Mesendoderm (in vitro differentiated cells): Measurements from ENCODE around the gene CD84.

Experiments
- DNase-seq: peaks from one replicate; pipeline ENCODE4 v3.0.0; 2013
- H2AK5ac ChIP-seq: 2 replicates; pipeline ENCODE4 v1.6.1; 2013; ENCODE audit warnings: low read length, inconsistent platforms
- H2BK120ac ChIP-seq: 2 replicates; pipeline ENCODE4 v1.6.1; 2013; ENCODE audit warnings: low read depth, mild to moderate bottlenecking, low read length, moderate library complexity, mixed read lengths
- H2BK15ac ChIP-seq: replicated peaks from 2 replicates; pipeline ENCODE4 v1.6.1; 2013; ENCODE audit warnings: low read depth, mild to moderate bottlenecking, moderate library complexity
- H2BK5ac ChIP-seq: 2 replicates; pipeline ENCODE4 v1.6.1; 2013; ENCODE audit warnings: low read length, inconsistent platforms
- H3K18ac ChIP-seq: 2 replicates; pipeline ENCODE4 v1.6.1; 2013; ENCODE audit warnings: mild to moderate bottlenecking, low read length, mixed read lengths
- H3K23ac ChIP-seq: one replicate; pipeline ENCODE4 v1.6.1; 2013; ENCODE audit warnings: low read length
- H3K27ac ChIP-seq: 2 replicates; pipeline ENCODE4 v1.5.1; 2013; ENCODE audit warnings: low read depth, mild to moderate bottlenecking, inconsistent platforms, low read length, moderate library complexity
- H3K27me3 ChIP-seq: 2 replicates; pipeline ENCODE4 v1.6.1; 2013; ENCODE audit warnings: low read length, control low read depth, mild to moderate bottlenecking, inconsistent platforms; ENCODE audit not compliant: insufficient read depth, poor library complexity
- H3K36me3 ChIP-seq: 2 replicates; pipeline ENCODE4 v1.6.1; 2013; ENCODE audit warnings: low read length, inconsistent platforms; ENCODE audit not compliant: control insufficient read depth, insufficient read depth
- H3K4ac ChIP-seq: one replicate; pipeline ENCODE4 v1.6.1; 2013; ENCODE audit warnings: low read depth, mild to moderate bottlenecking, low read length, moderate library complexity
- H3K4me1 ChIP-seq: 2 replicates; pipeline ENCODE4 v1.6.1; 2013; ENCODE audit warnings: low read depth, low read length, inconsistent platforms; ENCODE audit not compliant: control insufficient read depth
- H3K4me2 ChIP-seq: 2 replicates; pipeline ENCODE4 v1.6.1; 2013; ENCODE audit warnings: low read length
- H3K4me3 ChIP-seq: 2 replicates; pipeline ENCODE4 v1.5.1; 2013; ENCODE audit warnings: mild to moderate bottlenecking, low read length
- H3K56ac ChIP-seq: one replicate; pipeline ENCODE4 v1.6.1; 2013; ENCODE audit warnings: low read length
- H3K79me1 ChIP-seq: 2 replicates; pipeline ENCODE4 v1.6.1; 2013; ENCODE audit warnings: low read length, inconsistent platforms
- H3K79me2 ChIP-seq: 2 replicates; pipeline ENCODE4 v1.6.1; 2013; ENCODE audit warnings: mild to moderate bottlenecking, low read length; ENCODE audit not compliant: control insufficient read depth, insufficient read depth
- H3K9ac ChIP-seq: 2 replicates; pipeline ENCODE4 v1.6.1; 2013; ENCODE audit warnings: low read length, inconsistent platforms
- H4K5ac ChIP-seq: one replicate; pipeline ENCODE4 v1.6.1; 2013; ENCODE audit warnings: low read length
- H4K8ac ChIP-seq: one replicate; pipeline ENCODE4 v1.6.1; 2013; ENCODE audit warnings: low read depth, mild to moderate bottlenecking, control low read depth, low read length, moderate library complexity
- WGBS: extraction: QIAGEN DNeasy Blood & Tissue Kit; methylation state at CpG from one replicate; pipeline ENCODE4 v1.1.7; 2013; ENCODE audit warnings: low lambda C conversion rate, missing lambda C conversion rate; ENCODE audit not compliant: insufficient coverage; ENCODE audit errors: extremely low coverage; 5-methylcytosine and 5-hydroxymethylcytosine counted together

CD84 gene

GRCh38 chr1:160621633-160622413 lies 42.5 kb upstream of the CD84 start:
- Histone ChIP-seq H3K27ac (no peak overlapping the region), H2AK5ac (peak overlapping the region; percentile 5), H3K56ac (peak overlapping the region; percentile 57), H3K4me3 (no peak overlapping the region), H2BK5ac (peak overlapping the region; percentile 14), H3K18ac (peak overlapping the region; percentile 45), H3K4me1 (no peaks in the 10 kb centered on the region), H4K5ac (no peak overlapping the region), H3K36me3 (no peaks in the 10 kb centered on the region), H3K23ac (no peak overlapping the region), H2BK120ac (no peak overlapping the region), H3K4ac (no peak overlapping the region), H3K4me2 (no peak overlapping the region), H4K8ac (no peak overlapping the region), H3K79me2 (no peaks in the 10 kb centered on the region), H3K9ac (no peak overlapping the region), H2BK15ac (no peak overlapping the region), H3K27me3 (no peaks in the 10 kb centered on the region), H3K79me1 (no peaks in the 10 kb centered on the region)
- no peak for DNase-seq
- no CpG with 5 or more reads among the region's 8 CpGs for WGBS

GRCh38 chr1:160620942-160621632 lies 41.8 kb upstream of the CD84 start:
- Histone ChIP-seq H3K4ac (no peak overlapping the region), H3K4me3 (no peak overlapping the region), H3K9ac (no peak overlapping the region), H3K27ac (no peak overlapping the region), H3K23ac (no peak overlapping the region), H2AK5ac (no peak overlapping the region), H2BK15ac (no peak overlapping the region), H3K36me3 (no peaks in the 10 kb centered on the region), H3K18ac (no peak overlapping the region), H2BK5ac (no peak overlapping the region), H3K56ac (no peak overlapping the region), H2BK120ac (no peak overlapping the region), H4K5ac (no peak overlapping the region), H3K4me1 (no peaks in the 10 kb centered on the region), H3K79me1 (no peaks in the 10 kb centered on the region), H3K79me2 (no peaks in the 10 kb centered on the region), H3K27me3 (no peaks in the 10 kb centered on the region), H4K8ac (no peak overlapping the region), H3K4me2 (no peak overlapping the region)
- no peak for DNase-seq
- WGBS, result no CpG with 5 or more reads among the region's 5 CpGs

GRCh38 chr1:160619742-160620277 lies 40.5 kb upstream of the CD84 start:
- Histone ChIP-seq H4K8ac (no peak overlapping the region), H2BK15ac (no peak overlapping the region), H3K4me2 (no peak overlapping the region), H3K18ac (peak overlapping the region; percentile 53), H3K4ac (peak overlapping the region; percentile 79), H4K5ac (no peak overlapping the region), H3K56ac (peak overlapping the region; percentile 1), H3K27me3 (no peaks in the 10 kb centered on the region), H2AK5ac (no peak overlapping the region), H2BK5ac (peak overlapping the region; percentile 84), H3K4me1 (no peaks in the 10 kb centered on the region), H2BK120ac (peak overlapping the region; percentile 97), H3K79me2 (no peaks in the 10 kb centered on the region), H3K27ac (no peak overlapping the region), H3K36me3 (no peaks in the 10 kb centered on the region), H3K79me1 (no peaks in the 10 kb centered on the region), H3K23ac (no peak overlapping the region), H3K4me3 (no peak overlapping the region), H3K9ac (no peak overlapping the region)
- WGBS, result no CpG with 5 or more reads among the region's 4 CpGs
- DNase-seq, result peak; percentile 52

- no CpG with 5 or more reads among the region's 3 CpGs for WGBS
- Histone ChIP-seq H3K4me3 (no peak overlapping the region), H2AK5ac (peak overlapping the region; percentile 93), H2BK120ac (no peak overlapping the region), H3K36me3 (no peaks in the 10 kb centered on the region), H3K56ac (no peak overlapping the region), H3K27ac (no peak overlapping the region), H3K9ac (no peak overlapping the region), H3K23ac (no peak overlapping the region), H2BK5ac (peak overlapping the region; percentile 10), H2BK15ac (no peak overlapping the region), H3K4me1 (no peaks in the 10 kb centered on the region), H3K79me2 (no peaks in the 10 kb centered on the region), H3K27me3 (no peaks in the 10 kb centered on the region), H3K79me1 (no peaks in the 10 kb centered on the region), H3K4me2 (no peak overlapping the region), H4K5ac (peak overlapping the region; percentile 47), H4K8ac (no peak overlapping the region), H3K18ac (peak overlapping the region; percentile 53), H3K4ac (no peak overlapping the region)
- DNase-seq, result peak; percentile 50
Observed at GRCh38 chr1:160618763-160619274, 39.5 kb upstream of the CD84 start.

- Histone ChIP-seq H3K36me3 (no peaks in the 10 kb centered on the region), H3K4me3 (no peak overlapping the region), H3K18ac (no peak overlapping the region), H4K5ac (no peak overlapping the region), H3K79me1 (no peaks in the 10 kb centered on the region), H4K8ac (no peak overlapping the region), H3K79me2 (no peaks in the 10 kb centered on the region), H2AK5ac (peak overlapping the region; percentile 6), H3K23ac (no peak overlapping the region), H3K27me3 (no peaks in the 10 kb centered on the region), H3K9ac (no peak overlapping the region), H2BK15ac (no peak overlapping the region), H3K4me2 (no peak overlapping the region), H3K4ac (no peak overlapping the region), H3K27ac (no peak overlapping the region), H3K56ac (peak overlapping the region; percentile 51), H2BK5ac (peak overlapping the region; percentile 69), H3K4me1 (no peaks in the 10 kb centered on the region), H2BK120ac (no peak overlapping the region)
- no CpG with 5 or more reads among the region's 1 CpG for WGBS
- DNase-seq, result no peak
Observed at GRCh38 chr1:160618327-160618726, 39.0 kb upstream of the CD84 start.
